ENCODE data around the gene TRPM4.

GRCh38 chr19:49180659-49181058, 23.1 kb downstream of the TRPM4 start:
- TF ChIP-seq CTCF (IDR thresholded peaks at IDR 0.05; ENCODE audit: poor library complexity) (no peak), EZH2phosphoT487 (IDR thresholded peaks at IDR 0.05; ENCODE audit: low read depth, severe bottlenecking, unreplicated experiment) (no peak)

Measured in hepatocyte (in vitro differentiated cells).